Mesendoderm (in vitro differentiated cells): Measurements from ENCODE around the gene LNX2.

Experiments
- DNase-seq: peaks from one replicate; pipeline ENCODE4 v3.0.0; 2013
- H2AK5ac ChIP-seq: 2 replicates; pipeline ENCODE4 v1.6.1; 2013; ENCODE audit warnings: low read length, inconsistent platforms
- H2BK120ac ChIP-seq: 2 replicates; pipeline ENCODE4 v1.6.1; 2013; ENCODE audit warnings: low read depth, mild to moderate bottlenecking, low read length, moderate library complexity, mixed read lengths
- H2BK15ac ChIP-seq: replicated peaks from 2 replicates; pipeline ENCODE4 v1.6.1; 2013; ENCODE audit warnings: low read depth, mild to moderate bottlenecking, moderate library complexity
- H2BK5ac ChIP-seq: 2 replicates; pipeline ENCODE4 v1.6.1; 2013; ENCODE audit warnings: low read length, inconsistent platforms
- H3K18ac ChIP-seq: 2 replicates; pipeline ENCODE4 v1.6.1; 2013; ENCODE audit warnings: mild to moderate bottlenecking, low read length, mixed read lengths
- H3K23ac ChIP-seq: one replicate; pipeline ENCODE4 v1.6.1; 2013; ENCODE audit warnings: low read length
- H3K27ac ChIP-seq: 2 replicates; pipeline ENCODE4 v1.5.1; 2013; ENCODE audit warnings: low read depth, mild to moderate bottlenecking, inconsistent platforms, low read length, moderate library complexity
- H3K27me3 ChIP-seq: 2 replicates; pipeline ENCODE4 v1.6.1; 2013; ENCODE audit warnings: low read length, control low read depth, mild to moderate bottlenecking, inconsistent platforms; ENCODE audit not compliant: insufficient read depth, poor library complexity
- H3K36me3 ChIP-seq: 2 replicates; pipeline ENCODE4 v1.6.1; 2013; ENCODE audit warnings: low read length, inconsistent platforms; ENCODE audit not compliant: control insufficient read depth, insufficient read depth
- H3K4ac ChIP-seq: one replicate; pipeline ENCODE4 v1.6.1; 2013; ENCODE audit warnings: low read depth, mild to moderate bottlenecking, low read length, moderate library complexity
- H3K4me1 ChIP-seq: 2 replicates; pipeline ENCODE4 v1.6.1; 2013; ENCODE audit warnings: low read depth, low read length, inconsistent platforms; ENCODE audit not compliant: control insufficient read depth
- H3K4me2 ChIP-seq: 2 replicates; pipeline ENCODE4 v1.6.1; 2013; ENCODE audit warnings: low read length
- H3K4me3 ChIP-seq: 2 replicates; pipeline ENCODE4 v1.5.1; 2013; ENCODE audit warnings: mild to moderate bottlenecking, low read length
- H3K56ac ChIP-seq: one replicate; pipeline ENCODE4 v1.6.1; 2013; ENCODE audit warnings: low read length
- H3K79me1 ChIP-seq: 2 replicates; pipeline ENCODE4 v1.6.1; 2013; ENCODE audit warnings: low read length, inconsistent platforms
- H3K79me2 ChIP-seq: 2 replicates; pipeline ENCODE4 v1.6.1; 2013; ENCODE audit warnings: mild to moderate bottlenecking, low read length; ENCODE audit not compliant: control insufficient read depth, insufficient read depth
- H3K9ac ChIP-seq: 2 replicates; pipeline ENCODE4 v1.6.1; 2013; ENCODE audit warnings: low read length, inconsistent platforms
- H4K5ac ChIP-seq: one replicate; pipeline ENCODE4 v1.6.1; 2013; ENCODE audit warnings: low read length
- H4K8ac ChIP-seq: one replicate; pipeline ENCODE4 v1.6.1; 2013; ENCODE audit warnings: low read depth, mild to moderate bottlenecking, control low read depth, low read length, moderate library complexity
- WGBS: extraction: QIAGEN DNeasy Blood & Tissue Kit; methylation state at CpG from one replicate; pipeline ENCODE4 v1.1.7; 2013; ENCODE audit warnings: low lambda C conversion rate, missing lambda C conversion rate; ENCODE audit not compliant: insufficient coverage; ENCODE audit errors: extremely low coverage; 5-methylcytosine and 5-hydroxymethylcytosine counted together

The LNX2 gene

GRCh38 chr13:27619728-27620376 lies 477 bp downstream of the LNX2 start:
- peak overlapping the region; percentile 84 for H3K4me2 ChIP-seq
- peak overlapping the region; percentile 79 for H3K9ac ChIP-seq
- DNase-seq = peak; percentile 51
- no peak overlapping the region for H4K5ac ChIP-seq
- H3K23ac ChIP-seq = no peak overlapping the region
- peak overlapping the region; percentile 96 for H3K27ac ChIP-seq
- no peak overlapping the region for H4K8ac ChIP-seq
- peak overlapping the region; percentile 48 for H2BK120ac ChIP-seq
- no CpG with 5 or more reads among the region's 47 CpGs for WGBS
- no peak overlapping the region for H3K4ac ChIP-seq
- H2AK5ac ChIP-seq = no peak overlapping the region
- H3K4me1 ChIP-seq = peaks cover 22% of the 10 kb centered on the region
- H3K27me3 ChIP-seq = no peaks in the 10 kb centered on the region
- H3K56ac ChIP-seq = peak overlapping the region; percentile 80
- H2BK15ac ChIP-seq = peak overlapping the region; percentile 21
- peaks cover 73% of the 10 kb centered on the region for H3K79me2 ChIP-seq
- H3K79me1 ChIP-seq = peaks cover 30% of the 10 kb centered on the region
- peaks cover 4% of the 10 kb centered on the region for H3K36me3 ChIP-seq
- no peak overlapping the region for H2BK5ac ChIP-seq
- peak overlapping the region; percentile 91 for H3K18ac ChIP-seq
- H3K4me3 ChIP-seq = peak overlapping the region; percentile 79

- Histone ChIP-seq H3K27me3 (no peaks in the 10 kb centered on the region), H3K27ac (no peak overlapping the region)
Observed at GRCh38 chr13:27619093-27619727, 1.1 kb downstream of the LNX2 start.

GRCh38 chr13:27617881-27618321 lies 2.4 kb downstream of the LNX2 start:
- H3K56ac ChIP-seq = no peak overlapping the region
- no peak overlapping the region for H2BK5ac ChIP-seq
- H3K4me1 ChIP-seq = peaks cover 17% of the 10 kb centered on the region
- H3K4me3 ChIP-seq = no peak overlapping the region
- H4K5ac ChIP-seq = no peak overlapping the region
- no peak overlapping the region for H3K4me2 ChIP-seq
- H3K18ac ChIP-seq = no peak overlapping the region
- no peak overlapping the region for H3K9ac ChIP-seq
- no peak overlapping the region for H3K4ac ChIP-seq
- DNase-seq = no peak
- H3K79me2 ChIP-seq = peaks cover 69% of the 10 kb centered on the region
- H3K27ac ChIP-seq = no peak overlapping the region
- no peak overlapping the region for H2BK15ac ChIP-seq
- no CpG with 5 or more reads among the region's 3 CpGs for WGBS
- peaks cover 28% of the 10 kb centered on the region for H3K79me1 ChIP-seq
- no peak overlapping the region for H3K23ac ChIP-seq
- H4K8ac ChIP-seq = no peak overlapping the region
- H3K36me3 ChIP-seq = no peaks in the 10 kb centered on the region
- H2BK120ac ChIP-seq = no peak overlapping the region
- H2AK5ac ChIP-seq = no peak overlapping the region
- no peaks in the 10 kb centered on the region for H3K27me3 ChIP-seq

More at GRCh38 chr13:27619093-27619727, 1.1 kb downstream of the LNX2 start:
- Histone ChIP-seq H2BK120ac (no peak overlapping the region), H3K36me3 (peaks cover 3% of the 10 kb centered on the region), H3K79me1 (peaks cover 29% of the 10 kb centered on the region), H2AK5ac (no peak overlapping the region), H2BK15ac (no peak overlapping the region), H3K4me2 (peak overlapping the region; percentile 84), H3K4me1 (peaks cover 21% of the 10 kb centered on the region), H3K4me3 (peak overlapping the region; percentile 79), H4K5ac (no peak overlapping the region), H4K8ac (no peak overlapping the region), H3K18ac (no peak overlapping the region), H3K79me2 (peaks cover 71% of the 10 kb centered on the region), H3K56ac (peak overlapping the region; percentile 80), H2BK5ac (no peak overlapping the region), H3K4ac (no peak overlapping the region), H3K9ac (peak overlapping the region; percentile 79), H3K23ac (no peak overlapping the region)
- DNase-seq = no peak
- no CpG with 5 or more reads among the region's 10 CpGs for WGBS

- peaks cover 67% of the 10 kb centered on the region for H3K79me2 ChIP-seq
- H4K8ac ChIP-seq = no peak overlapping the region
- H3K18ac ChIP-seq = no peak overlapping the region
- no peak overlapping the region for H3K56ac ChIP-seq
- H3K27ac ChIP-seq = no peak overlapping the region
- peaks cover 22% of the 10 kb centered on the region for H3K79me1 ChIP-seq
- H3K9ac ChIP-seq = no peak overlapping the region
- H3K23ac ChIP-seq = no peak overlapping the region
- DNase-seq = no peak
- no peaks in the 10 kb centered on the region for H3K36me3 ChIP-seq
- H3K4ac ChIP-seq = no peak overlapping the region
- H3K4me3 ChIP-seq = no peak overlapping the region
- no peak overlapping the region for H2AK5ac ChIP-seq
- no peak overlapping the region for H4K5ac ChIP-seq
- H2BK15ac ChIP-seq = no peak overlapping the region
- no peak overlapping the region for H3K4me2 ChIP-seq
- no peak overlapping the region for H2BK5ac ChIP-seq
- H3K27me3 ChIP-seq = no peaks in the 10 kb centered on the region
- WGBS = no CpG with 5 or more reads among the region's 7 CpGs
- H2BK120ac ChIP-seq = no peak overlapping the region
- H3K4me1 ChIP-seq = peaks cover 12% of the 10 kb centered on the region
Observed at GRCh38 chr13:27613628-27614027, 6.7 kb downstream of the LNX2 start.

- H3K4me2 ChIP-seq = no peak overlapping the region
- no CpG with 5 or more reads among the region's 4 CpGs for WGBS
- no peaks in the 10 kb centered on the region for H3K27me3 ChIP-seq
- H4K8ac ChIP-seq = no peak overlapping the region
- peaks cover 2% of the 10 kb centered on the region for H3K4me1 ChIP-seq
- H2BK5ac ChIP-seq = no peak overlapping the region
- no peak overlapping the region for H3K27ac ChIP-seq
- no peaks in the 10 kb centered on the region for H3K36me3 ChIP-seq
- no peak overlapping the region for H3K56ac ChIP-seq
- DNase-seq = peak; percentile 51
- peaks cover 8% of the 10 kb centered on the region for H3K79me1 ChIP-seq
- H3K23ac ChIP-seq = no peak overlapping the region
- H3K79me2 ChIP-seq = peaks cover 25% of the 10 kb centered on the region
- H3K9ac ChIP-seq = no peak overlapping the region
- H3K4me3 ChIP-seq = no peak overlapping the region
- no peak overlapping the region for H2BK15ac ChIP-seq
- no peak overlapping the region for H2BK120ac ChIP-seq
- H3K4ac ChIP-seq = no peak overlapping the region
- no peak overlapping the region for H3K18ac ChIP-seq
- H2AK5ac ChIP-seq = no peak overlapping the region
- no peak overlapping the region for H4K5ac ChIP-seq
Observed at GRCh38 chr13:27607125-27607524, 13.2 kb downstream of the LNX2 start.
